Vagina (tissue), 2 donors: Measurements from ENCODE around the gene OR4E2. TPM values are rescaled to one million over a fixed set of nuclear protein-coding genes. Genes with fewer than 3 reads are reported as not detected.
"Not testable (repeated sequence)": the region's sequence is repeated elsewhere in the genome, so short reads cannot be mapped to it uniquely, and the experiment has no call there.

Experiments used
- DNase-seq, 2 donors: peaks; one replicate each; pipeline ENCODE4 v3.0.0-alpha.2; 2017; ENCODE audit errors: extremely low spot score in 2 of 2
- H3K27ac ChIP-seq: fragments of 200-600 bp; sonication (generic); one replicate; pipeline ENCODE4 v1.5.1; 2019
- H3K27me3 ChIP-seq: fragments of 200-600 bp; sonication (generic); one replicate; pipeline ENCODE4 v1.5.1; 2019
- H3K36me3 ChIP-seq, 2 donors: fragments of 200-600 bp; sonication (generic); one replicate each; pipeline ENCODE4 v1.5.1; 2017 to 2019
- H3K4me1 ChIP-seq: fragments of 200-600 bp; sonication (generic); one replicate; pipeline ENCODE4 v1.5.1; 2019
- H3K4me3 ChIP-seq, 2 donors: fragments of 200-600 bp; sonication (generic); 1 replicate in 1 of 2; 2 replicates in 1 of 2; pipeline ENCODE4 v1.5.1; 2016 to 2019
- H3K9me3 ChIP-seq: fragments of 200-600 bp; sonication (generic); one replicate; pipeline ENCODE4 v1.5.1; 2019
- POLR2A ChIP-seq, 2 donors: fragments of 450-650 bp; IDR thresholded peaks; one replicate each; pipeline ENCODE4 v1.6.1; 2017; ENCODE audit warnings: antibody characterized with exemption in 2 of 2, mild to moderate bottlenecking in 2 of 2, moderate library complexity in 2 of 2
- POLR2AphosphoS5 ChIP-seq, 2 donors: sonication (generic); formaldehyde crosslinking; IDR thresholded peaks; one replicate each; pipeline ENCODE4 v1.9.0; 2017; ENCODE audit warnings: antibody characterized with exemption in 2 of 2, mild to moderate bottlenecking in 2 of 2, low read depth in 1 of 2; ENCODE audit not compliant: insufficient read depth in 1 of 2
- intact Hi-C: fragments of 100-400 bp; cut with DNase I; formaldehyde crosslinking; loops from one replicate; pipeline ENCODE4 v1.15.1; 2023
- total RNA-seq: library from RNA; depleted of rRNA; stranded (reverse); fragments of >200 nt; gene quantifications from one replicate; pipeline ENCODE4 v1.2.3, GENCODE V29; 2016
- TF ChIP-seq, protein P1 (sequence below), 3 experiments: fragments of 450-650 bp in 2 of 3; fragments of 200-600 bp in 1 of 3; sonication (generic) in 1 of 3; IDR thresholded peaks; one replicate each; pipeline ENCODE4 v1.5.1; 2017 to 2019; ENCODE audit warnings: antibody characterized with exemption in 3 of 3, mild to moderate bottlenecking in 2 of 3, moderate library complexity in 2 of 3

Gene OR4E2
- total RNA-seq, 1 donor from 2014 or later, result not detected

DNA sequence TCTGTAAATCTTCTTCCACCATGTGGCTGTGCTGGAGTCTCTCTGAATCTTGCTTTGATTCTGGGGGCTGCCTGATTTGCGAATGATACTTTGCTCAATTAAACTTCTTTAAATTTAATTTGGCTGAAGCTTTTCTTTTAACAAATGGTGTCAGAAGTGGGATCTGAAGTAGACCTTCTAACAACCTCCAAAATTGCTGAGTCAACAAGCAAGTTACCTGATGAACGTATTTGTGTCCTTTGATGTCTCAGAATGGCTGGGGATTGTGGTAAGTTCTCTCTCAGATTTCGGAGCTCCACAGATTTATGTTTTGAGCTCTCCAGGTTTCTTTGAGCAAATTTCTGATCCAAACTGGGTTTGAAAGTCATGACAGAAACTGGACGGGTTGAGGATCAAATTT, 21.9 kb downstream of the OR4E2 start:
- no peak for DNase-seq
- TF ChIP-seq, protein P1, sequence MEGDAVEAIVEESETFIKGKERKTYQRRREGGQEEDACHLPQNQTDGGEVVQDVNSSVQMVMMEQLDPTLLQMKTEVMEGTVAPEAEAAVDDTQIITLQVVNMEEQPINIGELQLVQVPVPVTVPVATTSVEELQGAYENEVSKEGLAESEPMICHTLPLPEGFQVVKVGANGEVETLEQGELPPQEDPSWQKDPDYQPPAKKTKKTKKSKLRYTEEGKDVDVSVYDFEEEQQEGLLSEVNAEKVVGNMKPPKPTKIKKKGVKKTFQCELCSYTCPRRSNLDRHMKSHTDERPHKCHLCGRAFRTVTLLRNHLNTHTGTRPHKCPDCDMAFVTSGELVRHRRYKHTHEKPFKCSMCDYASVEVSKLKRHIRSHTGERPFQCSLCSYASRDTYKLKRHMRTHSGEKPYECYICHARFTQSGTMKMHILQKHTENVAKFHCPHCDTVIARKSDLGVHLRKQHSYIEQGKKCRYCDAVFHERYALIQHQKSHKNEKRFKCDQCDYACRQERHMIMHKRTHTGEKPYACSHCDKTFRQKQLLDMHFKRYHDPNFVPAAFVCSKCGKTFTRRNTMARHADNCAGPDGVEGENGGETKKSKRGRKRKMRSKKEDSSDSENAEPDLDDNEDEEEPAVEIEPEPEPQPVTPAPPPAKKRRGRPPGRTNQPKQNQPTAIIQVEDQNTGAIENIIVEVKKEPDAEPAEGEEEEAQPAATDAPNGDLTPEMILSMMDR (IDR thresholded peaks at IDR 0.05), result no peak
- TF ChIP-seq POLR2A (IDR thresholded peaks at IDR 0.05) (no peak), POLR2AphosphoS5 (IDR thresholded peaks at IDR 0.05; ENCODE audit: insufficient read depth in 1 of 2, low read depth in 1 of 2) (no peak)
- Histone ChIP-seq H3K4me3 (no peak overlapping the region), H3K9me3 (no peaks in the 10 kb centered on the region), H3K27ac (no peak overlapping the region), H3K27me3 (no peaks in the 10 kb centered on the region), H3K36me3 (no peaks in the 10 kb centered on the region), H3K4me1 (no peaks in the 10 kb centered on the region)
- intact Hi-C loops, result no loop called here

GRCh38 chr14:21680072-21680471, 26.4 kb downstream of the OR4E2 start:
- Histone ChIP-seq H3K36me3 (no peaks in the 10 kb centered on the region), H3K27me3 (no peaks in the 10 kb centered on the region), H3K4me1 (no peaks in the 10 kb centered on the region), H3K27ac (no peak overlapping the region), H3K9me3 (no peaks in the 10 kb centered on the region), H3K4me3 (no peak overlapping the region)
- intact Hi-C loops, result no loop called here
- TF ChIP-seq, protein P1 (IDR thresholded peaks at IDR 0.05), result no peak
- TF ChIP-seq POLR2A (IDR thresholded peaks at IDR 0.05) (no peak), POLR2AphosphoS5 (IDR thresholded peaks at IDR 0.05; ENCODE audit: insufficient read depth in 1 of 2, low read depth in 1 of 2) (no peak)
- no peak for DNase-seq

DNA sequence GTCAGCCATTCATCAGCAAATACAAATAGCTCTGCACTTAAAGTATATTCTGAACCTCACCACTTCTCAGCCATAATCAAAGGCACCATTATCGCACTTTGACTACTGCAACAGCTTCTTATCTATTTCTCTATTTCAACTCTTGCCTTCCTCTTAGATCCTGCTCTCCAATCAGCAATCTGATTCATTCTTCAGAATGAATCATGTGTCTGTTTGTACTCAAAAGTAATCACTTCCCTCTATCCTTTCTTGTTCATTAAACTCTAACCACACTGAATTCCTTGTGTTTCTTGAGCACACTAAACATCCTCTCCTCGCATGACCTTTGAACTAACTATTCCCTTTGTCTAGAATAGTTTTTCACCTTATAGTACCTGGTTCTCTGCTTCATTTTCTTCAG, 32.8 kb downstream of the OR4E2 start:
- H3K27me3 ChIP-seq, result no peaks in the 10 kb centered on the region
- no peak overlapping the region for H3K27ac ChIP-seq
- no peaks in the 10 kb centered on the region for H3K9me3 ChIP-seq
- no peaks in the 10 kb centered on the region for H3K4me1 ChIP-seq
- no peak for DNase-seq
- H3K36me3 ChIP-seq, result no peaks in the 10 kb centered on the region
- intact Hi-C loops, result no loop called here
- H3K4me3 ChIP-seq, result no peak overlapping the region
- no peak for TF ChIP-seq POLR2AphosphoS5 (IDR thresholded peaks at IDR 0.05; ENCODE audit: insufficient read depth in 1 of 2, low read depth in 1 of 2)
- TF ChIP-seq, protein P1 (IDR thresholded peaks at IDR 0.05), result no peak
- TF ChIP-seq POLR2A (IDR thresholded peaks at IDR 0.05), result no peak

- intact Hi-C loops, result no loop called here
- TF ChIP-seq POLR2A (IDR thresholded peaks at IDR 0.05) (no peak), POLR2AphosphoS5 (IDR thresholded peaks at IDR 0.05; ENCODE audit: insufficient read depth in 1 of 2, low read depth in 1 of 2) (no peak)
- TF ChIP-seq, protein P1 (IDR thresholded peaks at IDR 0.05), result no peak
- DNase-seq, result no peak
- Histone ChIP-seq H3K36me3 (no peaks in the 10 kb centered on the region), H3K9me3 (no peaks in the 10 kb centered on the region), H3K27ac (no peak overlapping the region), H3K27me3 (no peaks in the 10 kb centered on the region), H3K4me3 (no peak overlapping the region), H3K4me1 (no peaks in the 10 kb centered on the region)
Measured at GRCh38 chr14:21694425-21694824, 40.8 kb downstream of the OR4E2 start.

DNA sequence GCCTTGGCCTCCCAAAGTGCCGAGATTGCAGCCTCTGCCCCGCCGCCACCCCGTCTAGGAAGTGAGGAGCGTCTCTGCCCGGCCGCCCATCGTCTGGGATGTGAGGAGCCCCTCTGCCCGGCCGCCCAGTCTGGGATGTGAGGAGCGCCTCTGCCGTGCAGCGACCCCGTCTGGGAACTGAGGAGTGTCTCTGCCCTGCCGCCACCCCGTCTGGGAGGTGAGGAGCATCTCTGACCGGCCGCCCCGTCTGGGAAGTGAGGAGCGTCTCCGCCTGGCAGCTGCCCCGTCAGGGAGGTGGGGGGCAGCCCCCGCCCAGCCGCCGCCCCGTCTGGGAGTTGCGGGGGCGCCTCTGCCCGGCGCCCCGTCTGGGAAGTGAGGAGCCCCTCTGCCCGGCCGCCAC, 44.0 kb downstream of the OR4E2 start:
- H3K9me3 ChIP-seq, H3K27me3 ChIP-seq, H3K27ac ChIP-seq, H3K36me3 ChIP-seq, DNase-seq, intact Hi-C loops, H3K4me1 ChIP-seq, H3K4me3 ChIP-seq: not testable (repeated sequence)

- H3K27ac ChIP-seq, H3K9me3 ChIP-seq, H3K27me3 ChIP-seq, H3K4me1 ChIP-seq, H3K4me3 ChIP-seq, H3K36me3 ChIP-seq, intact Hi-C loops, DNase-seq: not testable (repeated sequence)
Measured at GRCh38 chr14:21698538-21698937, 44.9 kb downstream of the OR4E2 start.
